ENCODE measurements around the gene MAGI1.

The MAGI1 gene

GRCh38 chr3:65466300-65466988 is 572.3 kb downstream of the MAGI1 start:
- no peak overlapping the region for H3K9ac ChIP-seq (ENCODE audit: low read depth, low read length)
- no peaks in the 10 kb centered on the region; the same call in 1 of the 2 replicates for H3K4me1 ChIP-seq (ENCODE audit: insufficient read depth, low read length)
- H3K9me3 ChIP-seq (ENCODE audit: control insufficient read depth, insufficient read depth, low read length): no peaks in the 10 kb centered on the region
- H3K36me3 ChIP-seq (ENCODE audit: insufficient read depth, low read length): no peaks in the 10 kb centered on the region

GRCh38 chr3:65449841-65450428 is 588.8 kb downstream of the MAGI1 start:
- H3K9me3 ChIP-seq (ENCODE audit: control insufficient read depth, insufficient read depth, low read length): no peaks in the 10 kb centered on the region
- peaks cover 12% of the 10 kb centered on the region for H3K4me1 ChIP-seq (ENCODE audit: insufficient read depth, low read length)
- H3K36me3 ChIP-seq (ENCODE audit: insufficient read depth, low read length): peaks cover 4% of the 10 kb centered on the region; the same call in 1 of the 2 replicates
- no peak overlapping the region for H3K9ac ChIP-seq (ENCODE audit: low read depth, low read length)

GRCh38 chr3:65448120-65448519 is 590.6 kb downstream of the MAGI1 start:
- no peaks in the 10 kb centered on the region for H3K9me3 ChIP-seq (ENCODE audit: control insufficient read depth, insufficient read depth, low read length)
- H3K36me3 ChIP-seq (ENCODE audit: insufficient read depth, low read length): peaks cover 4% of the 10 kb centered on the region; the same call in 1 of the 2 replicates
- H3K9ac ChIP-seq (ENCODE audit: low read depth, low read length): no peak overlapping the region
- H3K4me1 ChIP-seq (ENCODE audit: insufficient read depth, low read length): peaks cover 24% of the 10 kb centered on the region

GRCh38 chr3:65445573-65446169 is 593.0 kb downstream of the MAGI1 start:
- Histone ChIP-seq H3K36me3 (ENCODE audit: insufficient read depth, low read length) (peaks cover 4% of the 10 kb centered on the region; the same call in 1 of the 2 replicates), H3K9me3 (ENCODE audit: control insufficient read depth, insufficient read depth, low read length) (no peaks in the 10 kb centered on the region), H3K9ac (ENCODE audit: low read depth, low read length) (no peak overlapping the region), H3K4me1 (ENCODE audit: insufficient read depth, low read length) (peaks cover 23% of the 10 kb centered on the region)

- H3K4me1 ChIP-seq (ENCODE audit: insufficient read depth, low read length): peaks cover 15% of the 10 kb centered on the region; the same call in 1 of the 2 replicates
- peaks cover 4% of the 10 kb centered on the region; the same call in 1 of the 2 replicates for H3K36me3 ChIP-seq (ENCODE audit: insufficient read depth, low read length)
- no peak overlapping the region for H3K9ac ChIP-seq (ENCODE audit: low read depth, low read length)
- H3K9me3 ChIP-seq (ENCODE audit: control insufficient read depth, insufficient read depth, low read length): no peaks in the 10 kb centered on the region
Observed at GRCh38 chr3:65444447-65444815, 594.3 kb downstream of the MAGI1 start.

- Histone ChIP-seq H3K36me3 (ENCODE audit: insufficient read depth, low read length) (peaks cover 4% of the 10 kb centered on the region; the same call in 1 of the 2 replicates), H3K9ac (ENCODE audit: low read depth, low read length) (no peak overlapping the region), H3K9me3 (ENCODE audit: control insufficient read depth, insufficient read depth, low read length) (no peaks in the 10 kb centered on the region), H3K4me1 (ENCODE audit: insufficient read depth, low read length) (peaks cover 15% of the 10 kb centered on the region; the same call in 1 of the 2 replicates)
Observed at GRCh38 chr3:65443739-65444446, 594.8 kb downstream of the MAGI1 start.

- H3K4me1 ChIP-seq (ENCODE audit: insufficient read depth, low read length): peaks cover 13% of the 10 kb centered on the region; the same call in 1 of the 2 replicates
- no peaks in the 10 kb centered on the region for H3K9me3 ChIP-seq (ENCODE audit: control insufficient read depth, insufficient read depth, low read length)
- H3K9ac ChIP-seq (ENCODE audit: low read depth, low read length): no peak overlapping the region
- peaks cover 7% of the 10 kb centered on the region; the same call in 1 of the 2 replicates for H3K36me3 ChIP-seq (ENCODE audit: insufficient read depth, low read length)
Observed at GRCh38 chr3:65439641-65440284, 599.0 kb downstream of the MAGI1 start.

- no peak overlapping the region for H3K9ac ChIP-seq (ENCODE audit: low read depth, low read length)
- H3K9me3 ChIP-seq (ENCODE audit: control insufficient read depth, insufficient read depth, low read length): no peaks in the 10 kb centered on the region
- H3K4me1 ChIP-seq (ENCODE audit: insufficient read depth, low read length): peaks cover 3% of the 10 kb centered on the region; the same call in 1 of the 2 replicates
- peaks cover 9% of the 10 kb centered on the region for H3K36me3 ChIP-seq (ENCODE audit: insufficient read depth, low read length)
Observed at GRCh38 chr3:65438612-65439011, 600.1 kb downstream of the MAGI1 start.

GRCh38 chr3:65438096-65438495 is 600.6 kb downstream of the MAGI1 start:
- Histone ChIP-seq H3K9ac (ENCODE audit: low read depth, low read length) (no peak overlapping the region), H3K36me3 (ENCODE audit: insufficient read depth, low read length) (peaks cover 12% of the 10 kb centered on the region), H3K4me1 (ENCODE audit: insufficient read depth, low read length) (peaks cover 3% of the 10 kb centered on the region; the same call in 1 of the 2 replicates), H3K9me3 (ENCODE audit: control insufficient read depth, insufficient read depth, low read length) (no peaks in the 10 kb centered on the region)

GRCh38 chr3:65436580-65436979 is 602.1 kb downstream of the MAGI1 start:
- Histone ChIP-seq H3K9ac (ENCODE audit: low read depth, low read length) (no peak overlapping the region), H3K36me3 (ENCODE audit: insufficient read depth, low read length) (peaks cover 12% of the 10 kb centered on the region), H3K9me3 (ENCODE audit: control insufficient read depth, insufficient read depth, low read length) (no peaks in the 10 kb centered on the region), H3K4me1 (ENCODE audit: insufficient read depth, low read length) (peaks cover 3% of the 10 kb centered on the region; the same call in 1 of the 2 replicates)

- Histone ChIP-seq H3K9ac (ENCODE audit: low read depth, low read length) (no peak overlapping the region), H3K36me3 (ENCODE audit: insufficient read depth, low read length) (peaks cover 31% of the 10 kb centered on the region), H3K4me1 (ENCODE audit: insufficient read depth, low read length) (no peaks in the 10 kb centered on the region), H3K9me3 (ENCODE audit: control insufficient read depth, insufficient read depth, low read length) (no peaks in the 10 kb centered on the region)
Observed at GRCh38 chr3:65433480-65433879, 605.2 kb downstream of the MAGI1 start.

- H3K9me3 ChIP-seq (ENCODE audit: control insufficient read depth, insufficient read depth, low read length): no peaks in the 10 kb centered on the region
Observed at GRCh38 chr3:65432388-65433003, 606.2 kb downstream of the MAGI1 start.

GRCh38 chr3:65425880-65426279 is 612.8 kb downstream of the MAGI1 start:
- no peaks in the 10 kb centered on the region for H3K9me3 ChIP-seq (ENCODE audit: control insufficient read depth, insufficient read depth, low read length)
- H3K9ac ChIP-seq (ENCODE audit: low read depth, low read length): no peak overlapping the region
- peaks cover 14% of the 10 kb centered on the region for H3K36me3 ChIP-seq (ENCODE audit: insufficient read depth, low read length)
- H3K4me1 ChIP-seq (ENCODE audit: insufficient read depth, low read length): no peaks in the 10 kb centered on the region

More at GRCh38 chr3:65432388-65433003, 606.2 kb downstream of the MAGI1 start:
- H3K4me1 ChIP-seq (ENCODE audit: insufficient read depth, low read length): no peaks in the 10 kb centered on the region
- peaks cover 25% of the 10 kb centered on the region for H3K36me3 ChIP-seq (ENCODE audit: insufficient read depth, low read length)
- no peak overlapping the region for H3K9ac ChIP-seq (ENCODE audit: low read depth, low read length)
